Lung (tissue), 12 donors: Measurements from ENCODE around the gene GPX4. TPM values are rescaled to one million over a fixed set of nuclear protein-coding genes. Genes with fewer than 3 reads are reported as not detected.

Source experiments
- ATAC-seq: fragments of 200-7000 bp; cut with Tn5 transposase; one replicate; pipeline ENCODE4 v1.9.1; 2020; ENCODE audit warnings: moderate number of reproducible peaks; ENCODE audit not compliant: insufficient read depth, low FRiP score
- DNase-seq, 3 donors: peaks; one replicate each; pipeline ENCODE4 v3.0.0-alpha.2; 2013 to 2017
- H3K27ac ChIP-seq, 2 donors: one replicate each; pipeline ENCODE4 v1.5.1; 2013; ENCODE audit warnings: mild to moderate bottlenecking in 2 of 2, moderate library complexity in 2 of 2, control low read depth in 1 of 2, inconsistent platforms in 1 of 2, low read depth in 1 of 2, low read length in 1 of 2
- H3K27me3 ChIP-seq, 3 donors: one replicate each; pipeline ENCODE4 v1.5.1; 2013; ENCODE audit warnings: low read length in 2 of 3; ENCODE audit not compliant: control insufficient read depth in 3 of 3, insufficient read depth in 3 of 3
- H3K36me3 ChIP-seq, 4 donors: one replicate each; pipeline ENCODE4 v1.5.1; 2013; ENCODE audit warnings: low read length in 4 of 4, mild to moderate bottlenecking in 1 of 4, moderate library complexity in 1 of 4; ENCODE audit not compliant: control insufficient read depth in 4 of 4, insufficient read depth in 4 of 4
- H3K4me1 ChIP-seq, 5 donors: one replicate each; pipeline ENCODE4 v1.5.1; 2013; ENCODE audit warnings: low read length in 5 of 5, mild to moderate bottlenecking in 2 of 5, moderate library complexity in 1 of 5; ENCODE audit not compliant: control insufficient read depth in 5 of 5, insufficient read depth in 5 of 5
- H3K4me3 ChIP-seq: one replicate; pipeline ENCODE4 v1.5.1; 2013; ENCODE audit warnings: mild to moderate bottlenecking, control low read depth, moderate library complexity
- H3K9ac ChIP-seq, 2 donors: one replicate each; pipeline ENCODE4 v1.5.1; 2013; ENCODE audit warnings: low read length in 2 of 2, control low read depth in 1 of 2; ENCODE audit not compliant: insufficient read depth in 1 of 2
- H3K9me3 ChIP-seq, 4 donors: one replicate each; pipeline ENCODE4 v1.5.1; 2013; ENCODE audit warnings: low read length in 3 of 4, mild to moderate bottlenecking in 1 of 4, moderate library complexity in 1 of 4; ENCODE audit not compliant: control insufficient read depth in 4 of 4, insufficient read depth in 3 of 4
- CTCF ChIP-seq: IDR thresholded peaks from 2 replicates; pipeline ENCODE4 v1.5.1; 2012; ENCODE audit warnings: mild to moderate bottlenecking; ENCODE audit errors: control extremely low read depth, extremely low read depth
- WGBS, 2 donors: extraction: QIAGEN DNeasy Blood & Tissue Kit; methylation state at CpG; one replicate each; pipeline ENCODE4 v1.1.7; 2013; 5-methylcytosine and 5-hydroxymethylcytosine counted together
- polyA plus RNA-seq, 2 donors: library from polyadenylated mRNA; stranded (reverse); fragments of 200-250 nt; gene quantifications; one replicate each; pipeline ENCODE4 v1.2.1, GENCODE V29; 2013
- total RNA-seq, 2 donors: library from RNA; depleted of rRNA in 1 of 2; stranded (reverse); fragments of >200 nt in 1 of 2; gene quantifications; one replicate each; pipeline ENCODE4 v1.2.1, GENCODE V29; 2014 to 2021
- donor health status: control.
- donor health status: control.
- donor health status: Bipolar disorder and iron deficiency.
- donor health status: healthy.
- donor health status: DM: yes; HTN: yes; CAD: no.

The GPX4 gene
- total and polyA plus RNA-seq, 4 donors: 91.6 to 1,031 (median 466) TPM

- H3K4me3 ChIP-seq: peak overlapping the region; percentile 26
- no peak overlapping the region for H3K9ac ChIP-seq
- H3K27ac ChIP-seq: peak overlapping the region; percentile 34 to 95
- no peak for TF ChIP-seq CTCF
- 86 to 92% methylated on average over 36 to 58 of the region's 58 CpGs for WGBS, 2 donors
- peaks cover 0 to 56% (median 1%) of the 10 kb centered on the region in 4 donors for H3K36me3 ChIP-seq
- DNase-seq (no peak), ATAC-seq (peak; percentile 2)
- peaks cover 0 to 49% (median 14%) of the 10 kb centered on the region in 5 donors for H3K4me1 ChIP-seq
- no peaks in the 10 kb centered on the region for H3K9me3 ChIP-seq
- H3K27me3 ChIP-seq: no peaks in the 10 kb centered on the region
Observed at GRCh38 chr19:1153891-1154730, 50.3 kb downstream of the GPX4 start.

GRCh38 chr19:1154731-1155351 is 51.0 kb downstream of the GPX4 start:
- no peak overlapping the region for H3K9ac ChIP-seq
- H3K4me3 ChIP-seq: peak overlapping the region; percentile 26
- peak; percentile 71 for ATAC-seq
- peaks cover 0 to 47% (median 14%) of the 10 kb centered on the region in 5 donors for H3K4me1 ChIP-seq
- peak; percentile 87 to 91 (median 88) for DNase-seq
- H3K27ac ChIP-seq: peak overlapping the region; percentile 34 to 98
- no peak for TF ChIP-seq CTCF
- H3K36me3 ChIP-seq: peaks cover 0 to 52% (median 1%) of the 10 kb centered on the region in 4 donors
- no peaks in the 10 kb centered on the region for H3K27me3 ChIP-seq
- WGBS, 2 donors: 12 to 14% methylated on average over 30 to 32 of the region's 32 CpGs
- H3K9me3 ChIP-seq: no peaks in the 10 kb centered on the region

GRCh38 chr19:1155352-1156304 is 51.8 kb downstream of the GPX4 start:
- no peaks in the 10 kb centered on the region for H3K27me3 ChIP-seq
- ATAC-seq (peak; percentile 4), DNase-seq (peak in 1 of 3 donors; percentile 12)
- TF ChIP-seq CTCF: no peak
- H3K36me3 ChIP-seq: peaks cover 0 to 50% (median 1%) of the 10 kb centered on the region in 4 donors
- no peak overlapping the region for H3K9ac ChIP-seq
- peaks cover 0 to 39% (median 14%) of the 10 kb centered on the region in 5 donors for H3K4me1 ChIP-seq
- H3K9me3 ChIP-seq: no peaks in the 10 kb centered on the region
- H3K27ac ChIP-seq: peak overlapping the region; percentile 13 to 98
- H3K4me3 ChIP-seq: no peak overlapping the region
- WGBS, 2 donors: 61 to 62% methylated on average over 29 of the region's 29 CpGs

Other genes with a start within 250 kb of the GPX4 start
- 100 to 1,000 TPM in 1 of 2 donors, 10 to 100 TPM in 1; 90.8 to 185 TPM for gene CFD, start 244.3 kb upstream of the GPX4 start, total RNA-seq
- 100 to 1,000 TPM in 1 of 2 donors, 10 to 100 TPM in 1; 97.2 to 227 TPM for gene CFD, start 244.3 kb upstream of the GPX4 start, polyA plus RNA-seq
- gene MED16, start 210.8 kb upstream of the GPX4 start, total RNA-seq: 10 to 100 TPM; 38.7 to 59.7 TPM
- gene MED16, start 210.8 kb upstream of the GPX4 start, polyA plus RNA-seq: 10 to 100 TPM; 44.8 to 72.3 TPM
- not detected for gene RNU6-9, start 210.5 kb upstream of the GPX4 start, total RNA-seq
- gene RNU6-9, start 210.5 kb upstream of the GPX4 start, polyA plus RNA-seq: not detected
- 10 to 100 TPM; 31.6 to 69.2 TPM for gene R3HDM4, start 190.8 kb upstream of the GPX4 start, total RNA-seq
- 100 to 1,000 TPM in 1 of 2 donors, 10 to 100 TPM in 1; 86.1 to 139 TPM for gene R3HDM4, start 190.8 kb upstream of the GPX4 start, polyA plus RNA-seq
- under 1 TPM in 1 of 2 donors, not detected in 1; 0.21 TPM for gene KISS1R, start 186.7 kb upstream of the GPX4 start, total RNA-seq
- under 1 TPM in 1 of 2 donors, not detected in 1; 0.13 TPM for gene KISS1R, start 186.7 kb upstream of the GPX4 start, polyA plus RNA-seq
- gene ARID3A, start 178.0 kb upstream of the GPX4 start, total RNA-seq: 10 to 100 TPM; 22.6 to 29.7 TPM
- gene ARID3A, start 178.0 kb upstream of the GPX4 start, polyA plus RNA-seq: 10 to 100 TPM in 1 of 2 donors, 1 to 10 TPM in 1; 7.7 to 17.0 TPM
- 10 to 100 TPM; 36.6 to 60.2 TPM for gene WDR18, start 119.6 kb upstream of the GPX4 start, total RNA-seq
- 10 to 100 TPM; 43.4 to 48.0 TPM for gene WDR18, start 119.6 kb upstream of the GPX4 start, polyA plus RNA-seq
- 10 to 100 TPM in 1 of 2 donors, 1 to 10 TPM in 1; 2.6 to 11.6 TPM for gene GRIN3B, start 103.6 kb upstream of the GPX4 start, total RNA-seq
- 1 to 10 TPM; 1.3 to 2.3 TPM for gene GRIN3B, start 103.6 kb upstream of the GPX4 start, polyA plus RNA-seq
- 100 to 1,000 TPM in 1 of 2 donors, 10 to 100 TPM in 1; 61.1 to 195 TPM for gene TMEM259, start 82.9 kb upstream of the GPX4 start, total RNA-seq
- gene TMEM259, start 82.9 kb upstream of the GPX4 start, polyA plus RNA-seq: 100 to 1,000 TPM; 194 to 262 TPM
- not detected for gene RNU6-2, start 82.5 kb upstream of the GPX4 start, total RNA-seq
- not detected for gene RNU6-2, start 82.5 kb upstream of the GPX4 start, polyA plus RNA-seq
- gene CNN2, start 77.4 kb upstream of the GPX4 start, total RNA-seq: 100 to 1,000 TPM; 161 to 236 TPM
- 100 to 1,000 TPM; 162 to 198 TPM for gene CNN2, start 77.4 kb upstream of the GPX4 start, polyA plus RNA-seq
- 10 to 100 TPM; 20.1 to 50.0 TPM for gene ABCA7, start 63.9 kb upstream of the GPX4 start, total RNA-seq
- 10 to 100 TPM; 33.5 to 54.4 TPM for gene ABCA7, start 63.9 kb upstream of the GPX4 start, polyA plus RNA-seq
- gene ARHGAP45, start 36.8 kb upstream of the GPX4 start, total RNA-seq: 10 to 100 TPM; 23.8 to 86.4 TPM
- 100 to 1,000 TPM in 1 of 2 donors, 10 to 100 TPM in 1; 75.4 to 117 TPM for gene ARHGAP45, start 36.8 kb upstream of the GPX4 start, polyA plus RNA-seq
- 100 to 1,000 TPM in 1 of 2 donors, 10 to 100 TPM in 1; 78.4 to 188 TPM for gene POLR2E, start 8.6 kb upstream of the GPX4 start, total RNA-seq
- gene POLR2E, start 8.6 kb upstream of the GPX4 start, polyA plus RNA-seq: 100 to 1,000 TPM; 120 to 196 TPM
- 100 to 1,000 TPM in 1 of 2 donors, 10 to 100 TPM in 1; 45.6 to 128 TPM for gene SBNO2, start 70.3 kb downstream of the GPX4 start, total RNA-seq
- 100 to 1,000 TPM in 1 of 2 donors, 10 to 100 TPM in 1; 63.3 to 155 TPM for gene SBNO2, start 70.3 kb downstream of the GPX4 start, polyA plus RNA-seq
- 10 to 100 TPM; 51.0 to 58.3 TPM for gene STK11, start 101.8 kb downstream of the GPX4 start, total RNA-seq
- gene STK11, start 101.8 kb downstream of the GPX4 start, polyA plus RNA-seq: 10 to 100 TPM; 43.1 to 59.8 TPM
- under 1 TPM; 0.23 to 0.83 TPM for gene CBARP, start 134.0 kb downstream of the GPX4 start, total RNA-seq
- gene CBARP, start 134.0 kb downstream of the GPX4 start, polyA plus RNA-seq: under 1 TPM; 0.41 to 0.77 TPM
- 100 to 1,000 TPM in 1 of 2 donors, 10 to 100 TPM in 1; 27.1 to 217 TPM for gene ATP5F1D, start 137.8 kb downstream of the GPX4 start, total RNA-seq
- gene ATP5F1D, start 137.8 kb downstream of the GPX4 start, polyA plus RNA-seq: 100 to 1,000 TPM; 157 to 266 TPM
- gene MIDN, start 144.6 kb downstream of the GPX4 start, total RNA-seq: 100 to 1,000 TPM in 1 of 2 donors, 10 to 100 TPM in 1; 39.7 to 185 TPM
- 10 to 100 TPM; 49.3 to 68.0 TPM for gene MIDN, start 144.6 kb downstream of the GPX4 start, polyA plus RNA-seq
- gene CIRBP, start 165.3 kb downstream of the GPX4 start, total RNA-seq: 100 to 1,000 TPM; 435 to 443 TPM
- gene CIRBP, start 165.3 kb downstream of the GPX4 start, polyA plus RNA-seq: 100 to 1,000 TPM; 313 to 488 TPM
- 10 to 100 TPM; 17.5 to 66.5 TPM for gene FAM174C, start 171.5 kb downstream of the GPX4 start, total RNA-seq
- gene FAM174C, start 171.5 kb downstream of the GPX4 start, polyA plus RNA-seq: 10 to 100 TPM; 72.3 to 89.3 TPM
- gene EFNA2, start 181.9 kb downstream of the GPX4 start, total RNA-seq: under 1 TPM in 1 of 2 donors, not detected in 1; 0.37 TPM
- not detected for gene EFNA2, start 181.9 kb downstream of the GPX4 start, polyA plus RNA-seq